HG03520 (cell line): ENCODE results near the gene LIFR.
"Not testable (repeated sequence)": the region's sequence is repeated elsewhere in the genome, so short reads cannot be mapped to it uniquely, and the experiment has no call there.

Experiments used
- ATAC-seq: cut with Tn5 transposase; IDR thresholded peaks from one replicate; pipeline ENCODE4 v1.9.1; 2021; ENCODE audit warnings: mild to moderate bottlenecking, moderate library complexity; ENCODE audit not compliant: unreplicated experiment

The LIFR gene

GRCh38 chr5:38556599-38557307 is at the start of gene LIFR:
TSS of gene LIFR (minus strand) at chr5:38556646. CDS start at chr5:38530647, 25,999 bp downstream.
- peak; percentile 69 for ATAC-seq

- no peak for ATAC-seq
Observed at GRCh38 chr5:38605610-38606009, 49.2 kb upstream of the LIFR start.

GRCh38 chr5:38603691-38604090 is 47.2 kb upstream of the LIFR start:
- ATAC-seq, result no peak

GRCh38 chr5:38602641-38603040 is 46.2 kb upstream of the LIFR start:
- no peak for ATAC-seq

GRCh38 chr5:38601863-38602298 is 45.4 kb upstream of the LIFR start:
- ATAC-seq, result no peak

- ATAC-seq, result no peak
Observed at GRCh38 chr5:38601133-38601862, 44.9 kb upstream of the LIFR start.

GRCh38 chr5:38600329-38601045 is 44.0 kb upstream of the LIFR start:
- ATAC-seq, result no peak

- not testable (repeated sequence) for ATAC-seq
Observed at GRCh38 chr5:38599751-38600150, 43.3 kb upstream of the LIFR start.

GRCh38 chr5:38598994-38599617 is 42.7 kb upstream of the LIFR start:
- ATAC-seq, result no peak

- no peak for ATAC-seq
Observed at GRCh38 chr5:38598296-38598993, 42.0 kb upstream of the LIFR start.

GRCh38 chr5:38596981-38597380 is 40.5 kb upstream of the LIFR start:
- no peak for ATAC-seq

GRCh38 chr5:38595132-38595745 is 38.8 kb upstream of the LIFR start:
- no peak for ATAC-seq

- ATAC-seq, result no peak
Observed at GRCh38 chr5:38593959-38594358, 37.5 kb upstream of the LIFR start.

GRCh38 chr5:38591523-38591849 is 35.0 kb upstream of the LIFR start:
- no peak for ATAC-seq

GRCh38 chr5:38590838-38591522 is 34.5 kb upstream of the LIFR start:
- ATAC-seq, result no peak

GRCh38 chr5:38589629-38590028 is 33.2 kb upstream of the LIFR start:
- ATAC-seq, result no peak

- no peak for ATAC-seq
Observed at GRCh38 chr5:38585816-38586215, 29.4 kb upstream of the LIFR start.

- ATAC-seq, result no peak
Observed at GRCh38 chr5:38583500-38583899, 27.1 kb upstream of the LIFR start.

GRCh38 chr5:38582975-38583319 is 26.5 kb upstream of the LIFR start:
- ATAC-seq, result no peak
